ENCODE results near the gene MAFG. TPM values are rescaled to one million over a fixed set of nuclear protein-coding genes. Genes with fewer than 3 reads are reported as not detected.

Gene MAFG
- total and polyA plus RNA-seq, 2 of the 13 experiments (the other 11 are each of a cell fraction or from before 2014, with no cell fraction given): 14.5 to 20.0 TPM

GRCh38 chr17:81935709-81936084 is 8.2 kb upstream of the MAFG start:
- CTCF ChIA-PET (ENCODE audit: low intra/inter-chr PET ratio, low total read pairs): no interaction called here

More at GRCh38 chr17:81935709-81936084, 8.2 kb upstream of the MAFG start:
- POLR2A ChIA-PET: interaction anchor here (0.6 to 7.9 kb wide), 11 partner anchors 9 to 86 kb away, joined by 4 to 71 read pairs (median 8); partner anchors contain the start of genes CENPX, LRRC45, MAFG and SIRT7
- Histone ChIP-seq H3K79me2 (ENCODE audit: insufficient read depth, low read length) (peaks cover 19% of the 10 kb centered on the region), H3K9me3 (ENCODE audit: low read length) (no peaks in the 10 kb centered on the region), H3K4me2 (ENCODE audit: low read depth, low read length) (peak overlapping the region; percentile 86), H3K4me3 (replicated peaks in 1 of 3; ENCODE audit: insufficient read depth in 1 of 3, low read depth in 2 of 3, low read length in 3 of 3) (peak overlapping the region; percentile 41 to 88 (median 43)), H3K36me3 (replicated peaks in 1 of 2; ENCODE audit: control insufficient read depth in 1 of 2, insufficient read depth in 2 of 2, low read length in 2 of 2) (peaks cover 11 to 28% of the 10 kb centered on the region in 2 experiments), H2AFZ (ENCODE audit: low read length) (no peak overlapping the region), H4K20me1 (ENCODE audit: insufficient read depth, low read length) (peaks cover 5% of the 10 kb centered on the region; the same call in 1 of the 2 replicates), H3K4me1 (ENCODE audit: insufficient read depth, low read length) (peaks cover 64% of the 10 kb centered on the region), H3K27me3 (ENCODE audit: control insufficient read depth in 1 of 2, insufficient read depth in 2 of 2, low read length in 2 of 2) (peaks cover 13 to 27% of the 10 kb centered on the region in 2 experiments; a peak in 4 of 5 replicates), H3K9ac (ENCODE audit: insufficient read depth, low read depth, low read length) (peak overlapping the region; percentile 83), H3K27ac (ENCODE audit: extremely low read length, insufficient read depth, low read length) (peak overlapping the region; percentile 1)
- WGBS (ENCODE audit: low lambda C conversion rate): 98% methylated on average over 6 of the region's 6 CpGs
- FAIRE-seq: no peak
- no peak for ATAC-seq
- BruUV-seq (replicated peaks): no TSS peak
- in situ Hi-C loops (cut with HindIII; ENCODE audit: extremely low pct_ligation_motif_present, low pct_unique_long_range_greater_than_20kb) (no loop called here), intact Hi-C loops (cut with micrococcal nuclease; ENCODE audit: unreplicated experiment) (no loop called here)
- DNase-seq (ENCODE audit: low spot score): no peak
- TF ChIP-seq ZNF136 (CRISPR knock-in tag; IDR thresholded peaks at IDR 0.05; ENCODE audit: low read depth) (0 out of 2 replicates have a peak, but pooled peaks have one; percentile 30), ZNF75D (CRISPR knock-in tag; IDR thresholded peaks at IDR 0.05; ENCODE audit: borderline replicate concordance) (no peak), ZNF33B (CRISPR knock-in tag; IDR thresholded peaks at IDR 0.05) (0 out of 2 replicates have a peak, but pooled peaks have one; percentile 25), SRSF1 (optimal IDR thresholded peaks at IDR 0.05; ENCODE audit: low read depth, low read length) (peak; percentile 47), POLR2G (IDR thresholded peaks at IDR 0.05; ENCODE audit: low read depth, low read length) (0 out of 2 replicates have a peak, but pooled peaks have one; percentile 6), TAF1 (CRISPR knock-in tag; IDR thresholded peaks at IDR 0.05) (peak; percentile 24; the same call in 1 of the 2 replicates), ZBTB7A (CRISPR knock-in tag; IDR thresholded peaks at IDR 0.05) (peak; percentile 82), ZNF550 (CRISPR knock-in tag; IDR thresholded peaks at IDR 0.05; ENCODE audit: borderline replicate concordance) (0 out of 2 replicates have a peak, but pooled peaks have one; percentile 60), ZNF883 (CRISPR knock-in tag; IDR thresholded peaks at IDR 0.05; ENCODE audit: not compliant biosample characterization) (peak; percentile 32), ZMAT3 (CRISPR knock-in tag; conservative IDR thresholded peaks at IDR 0.05) (no peak), AGO2 (optimal IDR thresholded peaks at IDR 0.05; ENCODE audit: low read depth, low read length) (peak; percentile 7), KDM6A (CRISPR knock-in tag; IDR thresholded peaks at IDR 0.05; ENCODE audit: low read depth) (no peak), ZNF788 (CRISPR knock-in tag; IDR thresholded peaks at IDR 0.05; ENCODE audit: borderline replicate concordance) (0 out of 2 replicates have a peak, but pooled peaks have one; percentile 9), ZNF772 (CRISPR knock-in tag; IDR thresholded peaks at IDR 0.05) (peak; percentile 13; the same call in 1 of the 2 replicates), ZNF251 (CRISPR knock-in tag; IDR thresholded peaks at IDR 0.05) (no peak)

Measured in HepG2 (cell line).